KOPT-K1 (cell line): ENCODE results near the gene UFD1.

Experiments
- H3K27ac ChIP-seq: fragments of 200-600 bp; sonication (generic); 2 replicates; pipeline ENCODE4 v1.5.1; 2016; ENCODE audit warnings: antibody characterized with exemption, mild to moderate bottlenecking, low read depth, low read length; ENCODE audit not compliant: poor library complexity, severe bottlenecking
- H3K36me3 ChIP-seq: fragments of 200-600 bp; sonication (generic); 2 replicates; pipeline ENCODE4 v1.5.1; 2017; ENCODE audit warnings: antibody characterized with exemption, mild to moderate bottlenecking, low read length, moderate library complexity; ENCODE audit not compliant: insufficient read depth
- H3K9me3 ChIP-seq: fragments of 200-600 bp; sonication (generic); 2 replicates; pipeline ENCODE4 v1.5.1; 2017; ENCODE audit warnings: antibody characterized with exemption, low read length, mild to moderate bottlenecking; ENCODE audit not compliant: insufficient read depth, poor library complexity, severe bottlenecking

Gene UFD1

GRCh38 chr22:19422440-19423301 lies 56.3 kb downstream of the UFD1 start:
- Histone ChIP-seq H3K9me3 (no peaks in the 10 kb centered on the region), H3K27ac (peak overlapping the region; percentile 93), H3K36me3 (peaks cover 43% of the 10 kb centered on the region)

GRCh38 chr22:19420321-19420720 lies 58.7 kb downstream of the UFD1 start:
- Histone ChIP-seq H3K36me3 (peaks cover 40% of the 10 kb centered on the region), H3K9me3 (peaks cover 5% of the 10 kb centered on the region), H3K27ac (peak overlapping the region; percentile 93)

GRCh38 chr22:19419464-19420178 lies 59.4 kb downstream of the UFD1 start:
- Histone ChIP-seq H3K9me3 (peaks cover 5% of the 10 kb centered on the region), H3K36me3 (peaks cover 33% of the 10 kb centered on the region), H3K27ac (peak overlapping the region; percentile 93)

GRCh38 chr22:19419086-19419463 lies 59.9 kb downstream of the UFD1 start:
- Histone ChIP-seq H3K27ac (peak overlapping the region; percentile 93), H3K36me3 (peaks cover 32% of the 10 kb centered on the region), H3K9me3 (peaks cover 5% of the 10 kb centered on the region)

GRCh38 chr22:19412923-19413322 lies 66.1 kb downstream of the UFD1 start:
- Histone ChIP-seq H3K9me3 (peaks cover 5% of the 10 kb centered on the region), H3K27ac (peak overlapping the region; percentile 17)

GRCh38 chr22:19412478-19412877 lies 66.5 kb downstream of the UFD1 start:
- Histone ChIP-seq H3K36me3 (peaks cover 80% of the 10 kb centered on the region), H3K27ac (peak overlapping the region; percentile 17), H3K9me3 (peaks cover 5% of the 10 kb centered on the region)

More at GRCh38 chr22:19412923-19413322, 66.1 kb downstream of the UFD1 start:
- H3K36me3 ChIP-seq: peaks cover 79% of the 10 kb centered on the region

GRCh38 chr22:19411690-19412045 lies 67.3 kb downstream of the UFD1 start:
- H3K27ac ChIP-seq: peak overlapping the region; percentile 17
- peaks cover 80% of the 10 kb centered on the region for H3K36me3 ChIP-seq
- H3K9me3 ChIP-seq: peaks cover 2% of the 10 kb centered on the region

- Histone ChIP-seq H3K9me3 (no peaks in the 10 kb centered on the region), H3K36me3 (peaks cover 80% of the 10 kb centered on the region), H3K27ac (no peak overlapping the region)
Observed at GRCh38 chr22:19410941-19411689, 67.9 kb downstream of the UFD1 start.

- H3K9me3 ChIP-seq: no peaks in the 10 kb centered on the region
- peak overlapping the region; percentile 13 for H3K27ac ChIP-seq
- H3K36me3 ChIP-seq: peaks cover 100% of the 10 kb centered on the region
Observed at GRCh38 chr22:19407649-19408606, 71.1 kb downstream of the UFD1 start.

GRCh38 chr22:19406846-19407245 lies 72.1 kb downstream of the UFD1 start:
- Histone ChIP-seq H3K36me3 (peaks cover 100% of the 10 kb centered on the region), H3K27ac (no peak overlapping the region)

GRCh38 chr22:19406281-19406811 lies 72.6 kb downstream of the UFD1 start:
- peaks cover 100% of the 10 kb centered on the region for H3K36me3 ChIP-seq

More at GRCh38 chr22:19406846-19407245, 72.1 kb downstream of the UFD1 start:
- no peaks in the 10 kb centered on the region for H3K9me3 ChIP-seq

GRCh38 chr22:19405652-19406051 lies 73.3 kb downstream of the UFD1 start:
- peaks cover 100% of the 10 kb centered on the region for H3K36me3 ChIP-seq
- no peak overlapping the region for H3K27ac ChIP-seq
- no peaks in the 10 kb centered on the region for H3K9me3 ChIP-seq

More at GRCh38 chr22:19406281-19406811, 72.6 kb downstream of the UFD1 start:
- H3K9me3 ChIP-seq: no peaks in the 10 kb centered on the region
- H3K27ac ChIP-seq: no peak overlapping the region

- Histone ChIP-seq H3K36me3 (peaks cover 100% of the 10 kb centered on the region), H3K27ac (no peak overlapping the region), H3K9me3 (no peaks in the 10 kb centered on the region)
Observed at GRCh38 chr22:19405133-19405532, 73.9 kb downstream of the UFD1 start.

GRCh38 chr22:19404676-19405075 lies 74.3 kb downstream of the UFD1 start:
- H3K27ac ChIP-seq: no peak overlapping the region
- no peaks in the 10 kb centered on the region for H3K9me3 ChIP-seq
- H3K36me3 ChIP-seq: peaks cover 100% of the 10 kb centered on the region
